NCI-H524 treated with DMSO at 0.1 percent for 48 hours (cell line): Measurements from ENCODE around the gene GALNT10.

Experiments used
- DNase-seq: peaks from one replicate; lab custom pipeline; 2025; lab: John Stamatoyannopoulos, UW

The GALNT10 gene

DNA sequence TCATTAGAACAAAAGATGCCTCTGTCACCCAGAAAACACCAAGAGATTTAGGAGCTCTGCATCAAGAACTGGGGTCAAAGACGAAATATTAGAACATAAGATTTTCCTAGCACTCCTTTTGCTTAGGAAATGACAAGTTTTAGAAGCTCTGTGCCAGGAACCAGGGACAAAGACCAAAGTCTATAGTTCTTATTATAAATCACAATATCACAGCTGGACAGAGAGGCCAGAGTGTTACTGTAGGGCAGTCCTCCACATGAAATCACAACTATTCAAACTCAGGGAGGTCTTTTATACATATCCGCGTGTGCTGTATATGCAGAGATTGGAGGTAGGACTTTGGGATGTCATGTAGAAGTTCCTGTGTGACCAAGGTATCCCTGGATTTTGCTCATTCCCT lies 138.5 kb downstream of the GALNT10 start:
- DNase-seq = no peak

GRCh38 chr5:154329519-154330040 lies 139.0 kb downstream of the GALNT10 start:
- no peak for DNase-seq

- no peak for DNase-seq
Observed at GRCh38 chr5:154330097-154330667, 139.6 kb downstream of the GALNT10 start.

- no peak for DNase-seq
Observed at GRCh38 chr5:154331232-154331631, 140.7 kb downstream of the GALNT10 start.

- no peak for DNase-seq
Observed at GRCh38 chr5:154331924-154332323, 141.4 kb downstream of the GALNT10 start.

DNA sequence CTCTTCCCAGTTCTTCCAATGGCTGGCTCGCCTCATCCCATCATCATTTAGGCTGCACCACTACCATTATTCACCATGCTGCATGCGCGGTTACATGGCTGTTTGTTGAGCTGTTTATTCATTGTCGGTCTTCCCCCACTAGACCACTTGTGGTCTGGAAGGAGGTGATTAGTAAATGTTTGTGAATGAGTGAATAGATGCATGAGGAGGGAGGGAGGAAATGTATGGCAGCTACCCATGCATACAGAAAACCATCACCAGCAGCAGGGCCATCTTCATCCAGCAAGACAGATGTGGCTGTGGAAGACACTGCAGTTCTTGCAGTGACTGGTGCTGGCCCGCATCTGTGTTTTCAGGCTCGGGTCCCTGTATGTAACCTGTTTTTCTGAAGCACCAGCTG lies 141.9 kb downstream of the GALNT10 start:
- no peak for DNase-seq

GRCh38 chr5:154333016-154333415 lies 142.5 kb downstream of the GALNT10 start:
- DNase-seq = no peak

DNA sequence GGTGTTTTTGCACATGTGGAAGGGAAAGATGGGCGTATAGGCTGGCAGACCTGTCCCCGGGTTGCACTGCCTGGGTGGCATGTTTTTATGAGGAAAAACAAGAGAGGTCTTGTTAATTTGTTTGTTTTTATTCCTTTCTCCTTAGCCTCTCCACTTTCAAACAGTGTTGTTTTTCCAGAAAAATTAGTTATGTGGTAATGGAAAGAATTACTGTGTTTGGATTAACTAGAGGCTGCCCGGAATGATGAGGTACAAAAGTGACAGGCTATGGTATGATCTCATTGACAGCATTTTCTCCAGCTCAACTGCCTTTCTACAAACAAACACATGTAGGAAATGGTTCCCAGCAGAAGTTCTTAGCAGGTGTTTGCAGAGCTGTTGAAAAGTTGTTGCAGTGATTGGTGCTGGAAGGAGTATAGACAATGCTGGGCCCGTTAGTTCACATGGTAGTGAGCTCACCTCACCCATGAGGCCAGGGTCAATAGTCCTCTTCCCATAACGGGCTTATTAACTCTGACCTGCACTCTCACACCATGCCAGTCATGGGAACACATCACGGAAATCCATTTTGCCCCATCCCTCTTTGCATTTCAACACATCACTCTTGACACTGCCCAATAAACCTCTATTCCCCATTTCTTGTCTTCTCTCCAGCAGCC lies 144.0 kb downstream of the GALNT10 start:
- DNase-seq = no peak

- no peak for DNase-seq
Observed at GRCh38 chr5:154335065-154335448, 144.5 kb downstream of the GALNT10 start.

- no peak for DNase-seq
Observed at GRCh38 chr5:154341620-154342019, 151.1 kb downstream of the GALNT10 start.

DNA sequence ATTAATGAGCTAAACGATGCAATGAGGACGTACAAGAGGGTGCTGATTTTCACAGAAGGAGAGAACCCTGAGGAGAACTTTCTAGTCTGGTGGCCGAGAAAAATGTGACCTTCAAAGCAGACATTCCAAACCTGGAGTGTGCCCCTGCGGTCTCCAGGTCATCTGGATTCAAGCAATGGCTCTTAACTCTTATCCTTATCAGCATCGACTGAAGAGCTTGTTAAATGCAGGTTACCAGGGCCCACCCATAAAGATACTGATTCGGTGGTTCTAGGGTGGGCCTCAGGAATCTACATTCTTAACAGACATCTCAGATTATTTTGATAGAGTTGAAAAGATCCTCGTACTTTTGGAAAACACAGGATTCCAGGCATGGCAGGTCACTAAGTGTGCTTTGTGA lies 151.7 kb downstream of the GALNT10 start:
- no peak for DNase-seq

DNA sequence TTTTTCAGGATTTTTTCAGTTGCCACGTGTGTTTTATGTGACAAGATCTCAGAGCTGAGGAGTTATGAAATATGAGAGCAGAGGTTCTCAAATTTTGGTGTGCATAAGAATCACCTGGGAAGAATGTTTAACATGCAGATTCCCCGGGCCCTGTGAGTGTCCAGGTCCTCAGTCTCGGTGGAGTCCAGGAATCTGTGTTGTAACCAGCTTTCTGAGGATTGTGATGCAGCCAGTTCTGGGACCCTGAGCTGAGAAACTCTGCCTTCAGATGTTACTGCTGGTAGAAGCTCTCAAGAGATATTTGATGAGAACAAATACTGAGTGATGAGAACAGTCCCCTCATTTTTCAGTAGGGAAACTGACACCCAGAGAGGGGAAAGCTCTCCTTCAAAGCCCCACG lies 152.4 kb downstream of the GALNT10 start:
- no peak for DNase-seq

DNA sequence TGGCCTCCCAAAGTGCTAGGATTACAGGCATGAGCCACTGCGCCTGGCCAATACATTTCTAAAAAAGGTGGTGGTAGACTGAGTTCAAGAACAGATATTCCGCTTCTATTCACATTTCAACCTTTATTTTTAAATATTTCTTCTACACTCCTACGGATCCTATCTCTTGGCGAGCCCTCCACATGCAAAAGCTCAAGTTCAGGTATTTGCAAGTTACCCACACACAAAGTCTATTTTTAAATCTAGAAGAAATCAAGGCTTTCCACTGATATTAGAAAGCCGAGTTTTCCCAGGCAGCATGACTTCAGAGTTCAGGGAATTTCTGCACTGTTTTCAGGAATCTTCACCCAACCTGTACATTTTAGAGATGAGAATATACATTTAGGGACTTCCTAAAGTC lies 153.9 kb downstream of the GALNT10 start:
- DNase-seq = no peak

DNA sequence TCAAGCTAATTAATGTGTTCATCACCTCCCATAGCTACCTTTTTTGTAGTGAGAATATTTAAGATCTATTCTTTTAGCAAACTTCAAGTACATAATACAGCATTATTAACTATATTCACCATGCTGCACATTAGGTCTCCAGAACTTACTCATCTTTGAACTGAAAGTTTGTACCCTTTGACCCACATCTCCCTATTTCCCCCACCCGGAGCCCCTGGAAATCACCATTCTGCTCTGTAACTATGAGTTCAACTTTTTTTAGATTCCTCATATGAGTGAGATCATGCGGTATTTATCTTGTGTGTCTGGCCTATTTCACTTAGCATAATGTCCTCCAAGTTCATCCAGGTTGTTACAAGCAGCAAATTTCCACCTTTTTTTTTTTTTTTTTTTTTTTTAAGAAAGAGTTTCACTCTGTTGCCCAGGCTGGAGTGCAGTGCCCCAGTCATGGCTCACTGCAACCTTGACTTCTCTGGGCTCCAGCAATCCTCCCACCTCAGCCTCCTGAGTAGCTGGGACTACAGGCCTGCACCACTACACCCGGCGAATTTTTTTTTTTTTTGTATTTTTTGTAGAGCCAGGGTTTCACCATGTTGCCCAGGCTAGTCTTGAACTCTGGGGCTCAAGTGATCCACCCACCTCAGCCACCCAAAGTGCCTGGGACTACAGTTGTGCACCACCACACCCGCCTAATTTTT lies 154.9 kb downstream of the GALNT10 start:
- no peak for DNase-seq

GRCh38 chr5:154346427-154346826 lies 155.9 kb downstream of the GALNT10 start:
- DNase-seq = no peak

DNA sequence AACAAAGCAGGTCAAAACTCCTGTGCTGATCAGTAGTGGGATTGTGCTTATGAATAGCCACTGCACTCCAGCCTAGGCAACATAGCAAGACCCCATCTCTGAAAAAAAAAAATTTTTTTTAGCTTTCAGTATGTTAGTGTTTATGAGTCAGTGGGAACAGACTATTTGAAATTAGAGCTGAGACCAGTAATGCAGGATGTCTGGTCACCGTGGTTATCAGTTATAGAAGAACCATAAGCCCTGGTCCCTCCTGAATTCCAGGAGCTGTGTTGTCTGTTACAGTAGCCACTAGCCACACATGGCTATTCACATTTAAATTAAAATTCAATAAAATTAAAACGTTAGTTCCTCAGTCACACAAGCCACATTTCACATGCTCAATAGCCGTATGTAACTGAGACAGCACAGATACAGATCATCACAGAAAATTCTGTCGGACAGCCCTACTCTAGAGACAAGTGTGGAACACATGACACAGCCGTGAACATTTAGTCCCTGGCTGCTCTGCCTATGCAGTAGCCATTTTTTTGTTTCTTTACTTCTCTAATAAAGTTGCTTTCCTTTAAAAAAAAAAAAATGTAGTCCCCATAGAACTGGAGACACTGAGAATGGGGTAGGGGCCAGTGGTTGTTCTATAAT lies 159.2 kb downstream of the GALNT10 start:
- no peak for DNase-seq

DNA sequence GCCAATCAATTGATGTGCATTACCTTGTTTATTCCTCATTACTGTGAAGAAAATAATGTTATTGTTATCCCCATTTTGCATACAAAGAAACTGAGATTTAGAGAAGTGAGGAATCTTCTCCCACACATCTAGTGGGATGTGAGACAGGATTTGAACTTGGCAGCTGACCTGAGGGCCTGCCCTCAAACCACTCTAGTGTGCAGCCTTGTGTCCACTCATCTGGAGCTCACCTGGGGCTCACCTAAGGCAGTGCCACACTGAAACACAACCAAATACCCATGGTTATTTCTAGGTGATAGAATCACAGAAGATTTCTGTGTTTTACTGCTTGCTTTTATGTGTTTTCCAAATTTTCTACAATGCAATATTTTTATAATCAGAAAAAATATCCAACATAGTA lies 160.6 kb downstream of the GALNT10 start:
- DNase-seq = no peak

GRCh38 chr5:154351566-154351965 lies 161.0 kb downstream of the GALNT10 start:
- no peak for DNase-seq

- DNase-seq = no peak
Observed at GRCh38 chr5:154352960-154353548, 162.5 kb downstream of the GALNT10 start.

DNA sequence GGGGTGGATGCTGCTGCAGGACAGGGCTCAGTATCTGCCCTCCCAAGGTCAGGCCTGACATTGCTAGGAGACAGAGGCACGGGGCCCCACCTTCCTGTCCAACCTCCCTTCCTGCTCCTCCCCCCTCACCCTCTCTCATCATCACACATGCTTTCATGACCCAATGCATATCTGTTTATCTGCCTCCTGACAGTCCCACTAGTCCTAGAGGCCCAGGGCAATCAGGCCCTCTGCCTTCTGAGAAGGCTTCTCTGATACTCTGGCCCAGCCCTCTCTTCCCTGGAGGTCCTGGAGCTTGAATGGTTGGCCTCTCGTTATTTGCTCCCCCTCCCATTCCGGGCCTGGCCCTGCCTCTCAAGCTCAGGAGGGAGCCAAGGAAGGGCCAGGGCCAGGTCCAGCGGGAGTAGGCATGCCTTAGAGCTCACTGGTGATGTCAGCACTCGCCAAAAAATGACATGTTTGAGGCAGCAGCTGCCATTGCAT lies 164.6 kb downstream of the GALNT10 start:
- DNase-seq = no peak

DNA sequence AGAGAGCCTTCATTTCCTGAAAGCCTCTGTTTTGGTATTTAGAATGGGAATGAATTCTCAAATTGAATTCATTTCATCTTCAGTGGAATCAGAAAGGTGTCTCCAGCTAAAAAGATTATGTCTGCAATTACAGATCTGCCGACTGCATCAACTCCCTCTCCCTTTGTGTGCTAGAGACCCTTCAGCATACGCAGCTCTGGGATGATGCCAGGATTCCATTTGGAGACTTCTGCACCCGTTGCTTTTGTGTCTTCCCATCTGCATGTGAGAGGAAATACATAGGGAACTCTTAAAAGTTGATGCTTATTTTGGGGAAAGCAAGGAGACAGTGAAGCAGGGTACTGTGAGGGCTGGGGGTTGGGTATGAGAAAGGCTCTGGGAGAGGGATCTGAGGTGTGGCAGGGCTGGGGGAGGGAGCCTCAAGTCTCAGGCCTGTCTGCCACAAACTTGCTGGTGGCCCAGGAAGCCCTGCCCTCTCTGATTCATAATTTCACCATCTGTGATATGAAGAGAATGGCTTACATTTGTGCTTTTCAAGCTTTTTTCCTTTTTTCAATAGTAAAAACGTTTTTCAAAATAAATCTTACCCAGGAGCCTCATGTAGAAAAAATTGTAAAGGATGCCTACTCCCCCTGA lies 165.6 kb downstream of the GALNT10 start:
- no peak for DNase-seq

- DNase-seq = no peak
Observed at GRCh38 chr5:154356958-154357357, 166.4 kb downstream of the GALNT10 start.
